ENCODE data around the gene SPZ1.

DNA sequence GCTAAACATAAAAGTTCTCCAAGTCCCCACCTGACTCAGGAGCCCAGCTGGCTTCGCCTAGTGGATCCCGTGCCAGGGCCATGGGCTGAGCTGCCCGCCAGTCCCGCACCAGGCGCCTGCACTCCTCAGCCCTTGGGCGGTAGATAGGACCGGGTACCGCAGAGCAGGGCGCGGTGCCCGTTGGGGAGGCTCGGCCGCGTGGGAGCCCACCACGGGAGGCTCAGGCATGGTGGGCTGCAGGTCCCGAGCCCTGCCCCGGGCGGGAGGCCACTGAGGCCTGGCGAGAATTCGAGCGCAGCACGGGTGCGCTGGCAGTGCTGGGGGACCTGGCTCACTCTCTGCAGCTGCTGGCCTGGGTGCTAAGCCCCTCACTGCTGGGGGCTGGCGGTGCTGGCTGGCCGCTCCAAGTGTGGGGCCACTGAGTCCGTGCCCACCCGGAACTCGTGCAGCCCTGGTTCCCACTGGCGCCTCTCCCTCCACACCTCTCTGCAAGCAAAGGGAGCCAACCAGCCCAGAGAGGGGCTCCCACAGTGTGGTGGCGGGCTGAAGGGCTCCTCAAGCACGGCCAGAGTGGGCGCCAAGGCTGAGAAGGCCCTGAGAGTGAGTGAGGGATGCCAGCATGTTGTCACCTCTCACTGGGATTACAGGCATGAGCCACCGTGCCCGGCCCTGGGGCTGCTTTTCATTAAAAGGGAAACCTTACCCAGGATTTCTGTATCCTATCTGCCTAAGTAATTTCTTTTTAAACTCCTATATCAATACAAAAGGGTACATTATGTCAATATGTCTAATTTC lies 9.7 kb upstream of the SPZ1 start:
- TF ChIP-seq, protein P1, sequence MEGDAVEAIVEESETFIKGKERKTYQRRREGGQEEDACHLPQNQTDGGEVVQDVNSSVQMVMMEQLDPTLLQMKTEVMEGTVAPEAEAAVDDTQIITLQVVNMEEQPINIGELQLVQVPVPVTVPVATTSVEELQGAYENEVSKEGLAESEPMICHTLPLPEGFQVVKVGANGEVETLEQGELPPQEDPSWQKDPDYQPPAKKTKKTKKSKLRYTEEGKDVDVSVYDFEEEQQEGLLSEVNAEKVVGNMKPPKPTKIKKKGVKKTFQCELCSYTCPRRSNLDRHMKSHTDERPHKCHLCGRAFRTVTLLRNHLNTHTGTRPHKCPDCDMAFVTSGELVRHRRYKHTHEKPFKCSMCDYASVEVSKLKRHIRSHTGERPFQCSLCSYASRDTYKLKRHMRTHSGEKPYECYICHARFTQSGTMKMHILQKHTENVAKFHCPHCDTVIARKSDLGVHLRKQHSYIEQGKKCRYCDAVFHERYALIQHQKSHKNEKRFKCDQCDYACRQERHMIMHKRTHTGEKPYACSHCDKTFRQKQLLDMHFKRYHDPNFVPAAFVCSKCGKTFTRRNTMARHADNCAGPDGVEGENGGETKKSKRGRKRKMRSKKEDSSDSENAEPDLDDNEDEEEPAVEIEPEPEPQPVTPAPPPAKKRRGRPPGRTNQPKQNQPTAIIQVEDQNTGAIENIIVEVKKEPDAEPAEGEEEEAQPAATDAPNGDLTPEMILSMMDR (IDR thresholded peaks at IDR 0.05): no peak
- no peak for TF ChIP-seq POLR2A (IDR thresholded peaks at IDR 0.05)
